Posterior vena cava (tissue), 2 donors: ENCODE results near the gene TBC1D8. TPM values are rescaled to one million over a fixed set of nuclear protein-coding genes. Genes with fewer than 3 reads are reported as not detected.
A peak's percentile ranks its signal among the peaks of the same experiment; 100 is the strongest.

Experiments
- DNase-seq: peaks from one replicate; pipeline ENCODE4 v3.0.0-alpha.2; 2020; ENCODE audit warnings: low spot score
- intact Hi-C, 2 donors: fragments of 100-400 bp; cut with DNase I; formaldehyde crosslinking; loops; one replicate each; pipeline versions ENCODE4 v1.14.1 to v1.14.2; 2022 to 2023
- total RNA-seq, 2 donors: library from RNA; stranded (reverse); fragmentation: NEBNext Ultra II Directional; extraction: Animal tissue kit (Norgen Biotek cat#: 25700); gene quantifications; one replicate each; pipeline ENCODE4 v1.2.1, GENCODE V29; 2021
- donor health status: DM: yes; HTN: yes; CAD: no.
- donor health status: DM: yes; HTN: yes; CAD: no.

Gene TBC1D8
- total RNA-seq, 2 donors from 2014 or later, result 13.5 to 13.9 TPM

DNA sequence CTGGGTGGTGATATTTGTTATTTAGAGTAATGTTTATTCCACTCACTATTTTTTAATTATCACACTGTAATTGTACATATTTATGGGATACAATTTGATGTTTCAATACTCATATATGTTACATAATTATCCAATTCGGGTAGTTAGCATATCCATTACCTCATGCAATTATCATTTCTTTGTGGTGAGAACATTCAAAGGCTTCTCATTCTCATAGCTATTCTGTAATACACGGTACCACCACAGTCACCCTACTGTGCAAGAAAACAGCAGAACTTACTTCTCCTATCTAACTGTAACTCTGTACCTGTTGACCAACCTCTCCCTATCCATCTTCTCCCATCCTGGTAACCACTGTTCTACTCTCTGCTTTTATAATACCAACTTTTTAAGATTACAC lies 4.6 kb downstream of the TBC1D8 start:
- no peak for DNase-seq
- intact Hi-C loops, result no loop called here

- DNase-seq, result no peak
- intact Hi-C loops, result no loop called here
Measured at GRCh38 chr2:101145406-101145805, 5.8 kb downstream of the TBC1D8 start.

GRCh38 chr2:101142163-101142562 lies 9.0 kb downstream of the TBC1D8 start:
- intact Hi-C loops, result no loop called here
- no peak for DNase-seq

DNA sequence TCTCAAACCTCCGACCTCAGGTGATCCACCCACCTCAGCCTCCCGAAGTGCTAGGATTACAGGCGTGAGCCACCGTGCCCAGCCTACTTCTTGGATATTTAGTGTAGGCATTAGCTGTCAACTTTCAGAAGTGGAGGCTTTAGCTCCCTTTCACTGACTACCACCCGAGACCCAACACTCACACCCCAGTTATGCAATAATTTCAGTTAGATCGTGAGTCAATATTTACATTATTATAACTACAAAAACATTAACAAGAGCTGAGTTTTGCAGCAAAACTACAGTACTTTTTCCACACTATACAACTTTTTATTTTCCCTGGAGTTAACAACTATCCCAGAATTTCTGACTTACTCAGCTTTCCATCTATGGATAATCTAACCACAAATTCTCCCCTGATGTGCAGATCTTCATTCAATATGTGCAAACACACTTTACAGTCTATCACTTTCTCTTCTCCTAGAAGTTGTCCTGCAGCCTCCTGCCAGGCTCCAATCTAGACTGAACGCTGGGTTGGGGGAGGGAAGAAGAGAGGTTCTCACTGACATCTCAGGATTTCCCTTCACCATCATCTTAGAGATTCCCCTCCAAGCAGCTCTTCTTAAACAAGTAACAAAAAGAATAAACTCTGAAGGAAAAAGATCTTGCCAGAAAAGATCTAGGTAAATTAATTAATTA lies 10.1 kb downstream of the TBC1D8 start:
- no peak for DNase-seq
- intact Hi-C loops, result no loop called here

- intact Hi-C loops, result no loop called here
Measured at GRCh38 chr2:101140237-101140636, 10.9 kb downstream of the TBC1D8 start.

GRCh38 chr2:101139495-101139894 lies 11.7 kb downstream of the TBC1D8 start:
- intact Hi-C loops, result no loop called here

More at GRCh38 chr2:101140237-101140636, 10.9 kb downstream of the TBC1D8 start:
- no peak for DNase-seq

DNA sequence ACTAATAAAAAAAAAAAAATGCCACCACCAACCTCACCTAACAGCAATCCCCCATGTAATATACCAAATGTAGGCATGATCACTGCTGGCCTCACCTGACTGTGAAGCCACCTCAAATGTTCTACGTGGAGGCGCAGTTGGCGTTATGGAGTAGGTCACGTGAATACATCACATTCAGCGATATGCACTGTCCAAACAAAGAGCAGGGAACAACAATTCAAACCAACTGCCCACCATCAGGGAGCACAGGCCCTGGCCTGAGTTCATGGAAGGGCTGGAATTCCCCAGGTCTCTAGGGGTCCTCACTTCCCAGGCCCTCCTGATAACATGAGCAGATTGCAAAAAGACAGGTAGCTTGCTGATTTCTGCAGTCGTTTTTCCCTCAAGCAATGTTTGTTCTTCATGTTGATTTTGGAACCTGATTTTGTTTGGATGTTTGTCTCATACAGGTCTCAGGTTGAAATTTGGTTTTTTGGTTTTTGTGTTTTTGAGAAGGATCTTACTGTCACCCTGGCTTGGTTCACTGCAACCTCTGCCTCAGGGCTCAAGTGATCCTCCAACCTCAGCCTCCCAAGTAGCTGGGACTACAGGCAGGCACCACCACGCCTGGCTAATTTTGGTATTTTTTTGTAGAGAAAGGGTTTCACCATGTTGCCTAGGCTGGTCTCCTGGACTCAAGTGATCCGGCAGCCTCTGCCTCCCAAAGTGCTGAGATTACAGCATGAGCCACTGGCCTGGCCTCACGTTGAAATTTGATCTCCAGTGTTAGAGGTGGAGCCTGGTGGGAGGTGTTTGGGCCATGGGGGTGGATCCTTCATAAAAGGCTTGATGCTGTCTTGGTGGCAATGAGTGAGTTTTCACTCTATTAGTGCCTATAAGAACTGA lies 15.5 kb downstream of the TBC1D8 start:
- peak; percentile 18 for DNase-seq
- intact Hi-C loops, result no loop called here

More at GRCh38 chr2:101139495-101139894, 11.7 kb downstream of the TBC1D8 start:
- no peak for DNase-seq

GRCh38 chr2:101133492-101134100 lies 17.6 kb downstream of the TBC1D8 start:
- DNase-seq, result no peak

DNA sequence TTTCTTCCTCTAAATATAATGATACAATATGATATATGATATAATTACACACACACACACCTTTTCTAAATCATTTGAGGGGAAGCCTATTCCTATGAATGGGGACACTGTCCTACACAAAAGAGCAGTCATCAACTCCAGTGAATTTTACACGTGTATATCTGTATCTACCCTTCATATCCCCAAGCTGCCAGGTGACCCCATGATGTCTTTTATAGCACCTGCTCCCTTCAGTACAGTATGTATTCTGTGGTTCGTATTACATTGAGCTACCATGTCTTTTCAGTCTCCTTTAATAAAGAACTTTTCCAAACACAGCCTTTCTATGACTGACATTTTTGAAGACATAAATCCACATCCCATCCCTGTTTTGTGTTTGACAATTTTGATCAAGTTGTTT lies 19.0 kb downstream of the TBC1D8 start:
- intact Hi-C loops, result no loop called here
- DNase-seq, result no peak

More at GRCh38 chr2:101133492-101134100, 17.6 kb downstream of the TBC1D8 start:
- intact Hi-C loops, result no loop called here

GRCh38 chr2:101130081-101130480 lies 21.1 kb downstream of the TBC1D8 start:
- no peak for DNase-seq
- intact Hi-C loops, result no loop called here

DNA sequence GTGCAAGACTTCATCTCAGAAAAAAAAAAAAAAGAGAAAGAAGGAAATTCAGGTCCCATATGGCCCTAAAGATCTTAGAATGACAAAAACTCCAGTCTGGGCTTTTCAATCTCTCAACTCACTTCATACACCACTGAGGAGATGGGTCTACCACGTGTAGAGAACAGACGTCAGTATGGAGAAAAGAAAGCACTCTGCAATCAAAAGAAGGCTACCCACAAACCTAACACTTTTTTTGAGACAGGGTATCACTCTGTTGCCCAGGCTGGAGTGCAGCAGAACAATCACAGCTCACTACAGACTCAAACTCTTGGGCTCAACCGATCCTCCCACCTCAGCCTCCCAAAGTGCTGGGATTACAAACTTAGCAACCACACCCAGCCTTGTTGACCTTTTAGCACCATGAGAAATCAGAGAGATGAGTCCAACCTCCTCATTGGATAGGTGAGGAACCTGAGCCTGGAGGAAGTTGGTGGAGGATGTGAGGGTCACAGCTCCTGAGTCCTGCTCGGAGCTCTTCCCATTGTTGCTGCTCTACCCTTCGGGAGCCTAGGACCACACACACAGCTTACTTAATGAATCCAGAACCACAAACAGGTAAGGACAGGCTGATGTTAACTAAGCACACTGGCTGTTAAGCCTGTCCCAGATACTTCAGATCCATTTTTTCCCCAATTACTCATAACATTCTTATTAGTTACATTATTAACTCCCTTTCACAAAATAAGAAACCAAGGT lies 23.7 kb downstream of the TBC1D8 start:
- intact Hi-C loops, result no loop called here

GRCh38 chr2:101125808-101126207 lies 25.4 kb downstream of the TBC1D8 start:
- DNase-seq, result no peak
- intact Hi-C loops, result no loop called here

More for the DNA sequence above, 23.7 kb downstream of the TBC1D8 start:
- no peak for DNase-seq

GRCh38 chr2:101125374-101125773 lies 25.8 kb downstream of the TBC1D8 start:
- intact Hi-C loops, result no loop called here
- no peak for DNase-seq

DNA sequence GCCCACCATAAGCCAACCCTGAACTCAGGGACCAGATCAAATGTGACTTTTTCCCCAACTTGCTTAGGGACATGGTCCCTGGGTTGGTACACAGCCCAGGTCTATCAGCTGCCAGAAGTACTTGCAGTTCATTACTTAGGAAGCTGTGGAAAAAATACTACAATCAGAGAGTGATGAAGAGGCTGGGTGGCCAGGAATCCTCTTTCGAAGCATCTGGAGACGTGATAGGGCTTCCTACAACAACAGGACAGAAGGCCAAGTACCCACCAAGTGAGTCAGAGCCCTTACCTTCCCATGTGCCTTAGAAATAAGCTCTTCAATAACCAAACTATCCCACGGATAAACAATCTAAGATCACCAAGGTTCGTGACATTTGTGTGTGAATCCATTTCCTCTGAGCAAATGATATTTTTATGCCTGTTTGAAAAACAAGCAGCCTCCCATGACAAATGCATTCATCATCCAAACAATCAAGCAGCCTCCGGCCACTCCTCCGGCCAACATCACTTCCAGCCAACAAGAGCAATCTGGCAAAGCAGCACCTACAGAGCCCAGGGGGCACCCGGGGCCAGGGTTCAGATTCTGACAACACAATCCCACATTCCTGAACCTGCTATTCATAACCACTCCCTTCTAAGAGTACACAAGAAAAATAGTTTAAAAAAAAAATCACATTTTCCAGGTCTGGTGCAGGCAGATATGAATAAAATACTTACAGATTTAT lies 26.4 kb downstream of the TBC1D8 start:
- intact Hi-C loops, result no loop called here
- peak; percentile 89 for DNase-seq

- DNase-seq, result no peak
- intact Hi-C loops, result no loop called here
Measured at GRCh38 chr2:101123795-101124471, 27.2 kb downstream of the TBC1D8 start.

DNA sequence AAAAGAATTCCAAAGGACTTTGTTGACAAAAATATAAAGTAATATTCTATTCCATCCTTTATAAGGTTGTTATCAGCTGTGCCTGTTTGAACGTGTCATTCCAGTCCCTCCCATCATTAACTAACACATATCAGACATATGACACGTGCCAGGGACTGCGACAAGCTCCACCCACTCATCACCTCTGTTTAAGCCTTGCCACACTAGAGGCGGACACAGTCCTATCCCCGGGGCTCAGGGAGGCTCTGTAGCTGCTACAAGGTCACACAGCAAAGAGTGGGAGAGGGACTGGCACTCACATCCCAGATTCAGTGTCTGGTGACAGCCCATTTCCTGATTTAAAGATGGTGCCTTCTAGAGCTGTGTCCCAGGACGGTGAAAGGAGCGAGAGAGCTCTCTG lies 30.0 kb downstream of the TBC1D8 start:
- intact Hi-C loops, result no loop called here
- no peak for DNase-seq

- peak; percentile 87 for DNase-seq
- intact Hi-C loops, result no loop called here
Measured at GRCh38 chr2:101120124-101120996, 30.8 kb downstream of the TBC1D8 start.
